Hepatocyte (in vitro differentiated cells): ENCODE data around the gene SLC39A11. TPM values are rescaled to one million over a fixed set of nuclear protein-coding genes. Genes with fewer than 3 reads are reported as not detected.

Source experiments
- DNase-seq: peaks from one replicate; pipeline ENCODE4 v3.0.0-alpha.2; 2016; ENCODE audit warnings: low spot score
- H2AFZ ChIP-seq: fragments of 200-600 bp; sonication (generic); 2 replicates; pipeline ENCODE4 v1.6.0; 2016; ENCODE audit warnings: antibody characterized with exemption, mild to moderate bottlenecking
- H3K27ac ChIP-seq: fragments of 200-600 bp; sonication (generic); 2 replicates; pipeline ENCODE4 v1.5.1; 2016; ENCODE audit warnings: mild to moderate bottlenecking
- H3K27me3 ChIP-seq: fragments of 200-600 bp; sonication (generic); 2 replicates; pipeline ENCODE4 v1.6.1; 2016
- H3K36me3 ChIP-seq: fragments of 200-600 bp; sonication (generic); replicated peaks from 2 replicates; pipeline ENCODE4 v1.5.1; 2016; ENCODE audit warnings: low read depth; ENCODE audit not compliant: insufficient read depth
- H3K4me1 ChIP-seq: fragments of 200-600 bp; sonication (generic); 2 replicates; pipeline ENCODE4 v1.5.1; 2016; ENCODE audit warnings: mild to moderate bottlenecking, moderate library complexity; ENCODE audit not compliant: insufficient read depth
- H3K4me2 ChIP-seq: fragments of 200-600 bp; sonication (generic); 2 replicates; pipeline ENCODE4 v1.6.0; 2016
- H3K4me3 ChIP-seq: fragments of 200-600 bp; sonication (generic); 2 replicates; pipeline ENCODE4 v1.5.1; 2016; ENCODE audit warnings: mild to moderate bottlenecking
- H3K79me2 ChIP-seq: fragments of 200-600 bp; sonication (generic); 2 replicates; pipeline ENCODE4 v1.6.0; 2017; ENCODE audit warnings: mild to moderate bottlenecking
- H3K9me2 ChIP-seq: fragments of 200-600 bp; sonication (generic); replicated peaks from 2 replicates; pipeline ENCODE4 v1.6.0; 2017; ENCODE audit warnings: mild to moderate bottlenecking; ENCODE audit not compliant: insufficient read depth
- H3K9me3 ChIP-seq: fragments of 200-600 bp; sonication (generic); 2 replicates; pipeline ENCODE4 v1.5.1; 2016; ENCODE audit warnings: low read depth, mild to moderate bottlenecking
- H4K20me1 ChIP-seq: fragments of 200-600 bp; sonication (generic); 2 replicates; pipeline ENCODE4 v1.6.0; 2016; ENCODE audit warnings: mild to moderate bottlenecking; ENCODE audit not compliant: insufficient read depth, poor library complexity, severe bottlenecking
- EZH2 ChIP-seq: fragments of 200-600 bp; sonication (generic); IDR thresholded peaks from 2 replicates; pipeline ENCODE4 v1.6.1; 2016; ENCODE audit warnings: antibody characterized with exemption, mild to moderate bottlenecking, borderline replicate concordance
- EZH2phosphoT487 ChIP-seq: fragments of 200-600 bp; sonication (generic); IDR thresholded peaks from one replicate; pipeline ENCODE4 v1.6.1; 2018; ENCODE audit warnings: antibody characterized with exemption, mild to moderate bottlenecking, low read depth, moderate library complexity; ENCODE audit not compliant: unreplicated experiment, severe bottlenecking
- WGBS: methylation state at CpG from one replicate; pipeline ENCODE4 v1.1.6; 2016; ENCODE audit warnings: low lambda C conversion rate; ENCODE audit errors: missing lambda C conversion rate; 5-methylcytosine and 5-hydroxymethylcytosine counted together
- polyA plus RNA-seq: library from polyadenylated mRNA; unstranded; fragments of >200 nt; fragmentation: Nextera tagmentation; extraction: Ambion mirVana; gene quantifications from 2 replicates; pipeline ENCODE4 v1.2.1, GENCODE V29; 2016
- total RNA-seq: library from RNA; depleted of rRNA; stranded (reverse); fragments of >200 nt; gene quantifications from 2 replicates; pipeline ENCODE4 v1.2.3, GENCODE V29; 2014
- TF ChIP-seq, protein P1 (sequence below): fragments of 200-600 bp; sonication (generic); IDR thresholded peaks from 2 replicates; pipeline ENCODE4 v1.5.1; 2016; ENCODE audit warnings: antibody characterized with exemption, mild to moderate bottlenecking; ENCODE audit not compliant: poor library complexity

The SLC39A11 gene
- total and polyA plus RNA-seq, 2 experiments from 2014 or later = 37.7 to 39.1 TPM

DNA sequence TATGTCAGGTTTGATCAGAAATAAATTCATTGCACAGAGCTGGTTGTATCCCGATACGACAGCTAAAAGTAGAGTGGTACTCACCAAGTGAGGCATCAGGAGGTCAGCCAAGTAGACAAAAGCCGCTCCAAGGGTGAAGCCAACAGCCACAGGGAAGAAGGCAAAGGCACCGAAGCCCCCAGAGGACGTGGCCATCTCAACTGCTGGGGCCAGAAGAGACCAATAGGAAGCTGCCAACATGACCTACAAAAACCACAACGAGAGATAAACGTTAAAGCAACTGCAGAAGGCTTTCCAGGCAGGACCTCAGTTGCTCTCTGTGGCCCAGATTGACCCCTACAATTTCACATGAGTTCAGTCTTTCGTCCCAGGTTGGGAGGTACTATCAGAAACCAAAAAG lies 61.0 kb downstream of the SLC39A11 start:
- H3K4me3 ChIP-seq = no peak overlapping the region
- DNase-seq = no peak

DNA sequence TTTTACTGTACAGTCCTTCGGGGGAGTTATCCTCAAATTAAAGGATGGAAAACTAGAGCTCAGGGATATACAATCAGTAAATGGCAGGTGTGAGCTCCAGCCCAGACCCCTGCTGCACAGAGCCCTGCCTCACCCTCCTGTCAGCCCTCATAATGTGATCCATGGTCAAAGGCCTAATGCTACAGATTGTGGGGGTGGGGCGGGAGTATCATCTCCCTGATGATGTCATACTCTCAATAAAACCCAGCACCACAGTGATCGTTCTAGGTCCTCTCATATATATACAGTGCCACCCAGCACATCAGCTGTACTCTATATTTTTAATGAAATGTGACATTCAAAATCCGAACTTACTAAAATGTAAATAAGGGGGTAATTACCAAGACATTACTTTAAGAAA lies 61.5 kb downstream of the SLC39A11 start:
- no peaks in the 10 kb centered on the region for H3K9me3 ChIP-seq
- no peak for DNase-seq
- H3K9me2 ChIP-seq = no peaks in the 10 kb centered on the region
- peaks cover 6% of the 10 kb centered on the region for H3K4me1 ChIP-seq
- no peaks in the 10 kb centered on the region for H3K27me3 ChIP-seq
- TF ChIP-seq EZH2phosphoT487 (no peak), EZH2 (no peak)
- TF ChIP-seq, protein P1, sequence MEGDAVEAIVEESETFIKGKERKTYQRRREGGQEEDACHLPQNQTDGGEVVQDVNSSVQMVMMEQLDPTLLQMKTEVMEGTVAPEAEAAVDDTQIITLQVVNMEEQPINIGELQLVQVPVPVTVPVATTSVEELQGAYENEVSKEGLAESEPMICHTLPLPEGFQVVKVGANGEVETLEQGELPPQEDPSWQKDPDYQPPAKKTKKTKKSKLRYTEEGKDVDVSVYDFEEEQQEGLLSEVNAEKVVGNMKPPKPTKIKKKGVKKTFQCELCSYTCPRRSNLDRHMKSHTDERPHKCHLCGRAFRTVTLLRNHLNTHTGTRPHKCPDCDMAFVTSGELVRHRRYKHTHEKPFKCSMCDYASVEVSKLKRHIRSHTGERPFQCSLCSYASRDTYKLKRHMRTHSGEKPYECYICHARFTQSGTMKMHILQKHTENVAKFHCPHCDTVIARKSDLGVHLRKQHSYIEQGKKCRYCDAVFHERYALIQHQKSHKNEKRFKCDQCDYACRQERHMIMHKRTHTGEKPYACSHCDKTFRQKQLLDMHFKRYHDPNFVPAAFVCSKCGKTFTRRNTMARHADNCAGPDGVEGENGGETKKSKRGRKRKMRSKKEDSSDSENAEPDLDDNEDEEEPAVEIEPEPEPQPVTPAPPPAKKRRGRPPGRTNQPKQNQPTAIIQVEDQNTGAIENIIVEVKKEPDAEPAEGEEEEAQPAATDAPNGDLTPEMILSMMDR = no peak
- H3K27ac ChIP-seq = no peak overlapping the region
- H3K4me2 ChIP-seq = no peak overlapping the region
- H3K79me2 ChIP-seq = no peaks in the 10 kb centered on the region
- no peak overlapping the region for H2AFZ ChIP-seq
- H4K20me1 ChIP-seq = no peaks in the 10 kb centered on the region
- 75% methylated on average over 4 of the region's 4 CpGs for WGBS
- H3K36me3 ChIP-seq = no peaks in the 10 kb centered on the region
- no peak overlapping the region for H3K4me3 ChIP-seq

More for the DNA sequence above, 61.0 kb downstream of the SLC39A11 start:
- Histone ChIP-seq H2AFZ (no peak overlapping the region), H3K4me1 (peaks cover 6% of the 10 kb centered on the region), H3K4me2 (no peak overlapping the region), H3K36me3 (no peaks in the 10 kb centered on the region), H3K79me2 (no peaks in the 10 kb centered on the region), H3K27me3 (no peaks in the 10 kb centered on the region), H3K27ac (no peak overlapping the region), H3K9me3 (no peaks in the 10 kb centered on the region), H4K20me1 (no peaks in the 10 kb centered on the region), H3K9me2 (no peaks in the 10 kb centered on the region)
- WGBS = 87% methylated on average over 8 of the region's 8 CpGs
- TF ChIP-seq, protein P1 = no peak
- no peak for TF ChIP-seq EZH2
- no peak for TF ChIP-seq EZH2phosphoT487

DNA sequence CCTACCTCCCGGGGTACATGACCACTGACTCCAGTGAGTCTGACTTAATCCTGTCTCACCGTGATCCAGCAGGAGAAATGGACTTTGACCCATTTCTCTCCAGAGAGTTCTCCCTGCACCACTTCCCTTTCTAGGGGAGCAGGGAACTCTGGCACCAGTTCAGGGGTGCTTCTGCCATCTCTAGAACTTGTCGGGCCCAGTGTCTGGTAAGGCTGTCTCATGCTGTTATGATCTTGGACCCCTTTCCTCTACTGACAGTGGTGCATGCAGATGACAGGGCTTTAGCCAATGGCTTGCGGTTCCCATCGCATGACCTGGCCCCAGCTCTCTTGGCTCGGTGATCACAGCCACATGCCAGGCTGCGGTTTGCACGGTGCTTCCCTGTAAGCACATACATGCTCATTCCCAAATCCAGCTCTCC lies 62.0 kb downstream of the SLC39A11 start:
- Histone ChIP-seq H4K20me1 (no peaks in the 10 kb centered on the region), H3K4me3 (no peak overlapping the region), H3K27me3 (no peaks in the 10 kb centered on the region), H3K79me2 (no peaks in the 10 kb centered on the region), H3K4me2 (no peak overlapping the region), H3K27ac (peak overlapping the region; percentile 22), H2AFZ (no peak overlapping the region), H3K9me2 (no peaks in the 10 kb centered on the region), H3K36me3 (no peaks in the 10 kb centered on the region), H3K4me1 (peaks cover 6% of the 10 kb centered on the region), H3K9me3 (no peaks in the 10 kb centered on the region)
- no peak for TF ChIP-seq EZH2
- TF ChIP-seq, protein P1 = no peak
- no peak for TF ChIP-seq EZH2phosphoT487
- DNase-seq = peak; percentile 13
- WGBS = 84% methylated on average over 8 of the region's 8 CpGs

DNA sequence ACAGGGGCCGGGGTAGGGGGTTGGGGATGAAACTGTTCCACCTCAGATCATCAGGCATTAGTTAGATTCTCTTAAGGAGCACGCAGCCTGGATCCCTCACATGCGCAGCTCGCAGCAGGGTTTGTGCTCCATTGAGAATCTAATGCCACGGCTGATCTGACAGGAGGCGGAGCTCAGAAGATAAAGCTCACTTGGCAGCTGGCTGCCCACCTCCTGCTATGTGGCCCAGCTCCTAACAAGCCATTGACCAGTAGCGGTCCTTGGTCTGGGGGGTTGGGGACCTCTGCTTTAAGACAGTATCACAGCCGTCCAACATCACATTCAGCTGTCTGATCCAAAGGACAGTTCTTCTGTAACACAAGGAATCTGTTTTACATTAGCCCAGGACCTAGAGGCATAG lies 62.5 kb downstream of the SLC39A11 start:
- 85% methylated on average over 8 of the region's 8 CpGs for WGBS
- Histone ChIP-seq H3K4me2 (no peak overlapping the region), H3K36me3 (no peaks in the 10 kb centered on the region), H3K9me3 (no peaks in the 10 kb centered on the region), H3K27me3 (no peaks in the 10 kb centered on the region), H3K27ac (peak overlapping the region; percentile 22), H2AFZ (no peak overlapping the region), H3K79me2 (no peaks in the 10 kb centered on the region), H3K4me3 (no peak overlapping the region), H3K9me2 (no peaks in the 10 kb centered on the region), H3K4me1 (peaks cover 6% of the 10 kb centered on the region), H4K20me1 (no peaks in the 10 kb centered on the region)
- no peak for DNase-seq
- TF ChIP-seq EZH2phosphoT487 = no peak
- TF ChIP-seq EZH2 = no peak
